C4-2B (cell line): ENCODE results near the gene BCL2L11.

Experiments
- ZFX ChIP-seq: fragments of 450-650 bp; IDR thresholded peaks from 2 replicates; pipeline ENCODE4 v1.6.1; 2017
- TF ChIP-seq, protein P1 (sequence below): fragments of 450-650 bp; conservative IDR thresholded peaks from 2 replicates; pipeline ENCODE4 v1.5.1; 2017; ENCODE audit warnings: mild to moderate bottlenecking

DNA sequence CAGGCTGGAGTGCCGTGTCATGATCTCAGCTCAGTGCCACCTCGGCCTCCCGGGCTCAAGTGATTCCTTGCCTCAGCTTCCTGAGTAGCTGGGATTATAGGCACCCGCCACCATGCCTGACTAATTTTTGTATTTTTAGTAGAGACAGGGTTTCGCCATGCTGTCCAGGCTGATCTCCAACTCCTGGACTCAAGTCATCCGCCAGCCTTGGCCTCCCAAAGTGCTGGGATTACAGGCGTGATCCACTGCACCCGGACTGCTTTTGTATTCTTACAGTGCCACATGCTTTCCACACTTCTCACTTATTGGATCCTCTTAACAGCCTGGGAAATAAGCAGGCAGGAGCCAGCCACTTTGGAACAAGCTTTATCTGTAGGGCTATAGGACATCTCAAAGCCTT is 25.3 kb upstream of the BCL2L11 start:
- TF ChIP-seq, protein P1, sequence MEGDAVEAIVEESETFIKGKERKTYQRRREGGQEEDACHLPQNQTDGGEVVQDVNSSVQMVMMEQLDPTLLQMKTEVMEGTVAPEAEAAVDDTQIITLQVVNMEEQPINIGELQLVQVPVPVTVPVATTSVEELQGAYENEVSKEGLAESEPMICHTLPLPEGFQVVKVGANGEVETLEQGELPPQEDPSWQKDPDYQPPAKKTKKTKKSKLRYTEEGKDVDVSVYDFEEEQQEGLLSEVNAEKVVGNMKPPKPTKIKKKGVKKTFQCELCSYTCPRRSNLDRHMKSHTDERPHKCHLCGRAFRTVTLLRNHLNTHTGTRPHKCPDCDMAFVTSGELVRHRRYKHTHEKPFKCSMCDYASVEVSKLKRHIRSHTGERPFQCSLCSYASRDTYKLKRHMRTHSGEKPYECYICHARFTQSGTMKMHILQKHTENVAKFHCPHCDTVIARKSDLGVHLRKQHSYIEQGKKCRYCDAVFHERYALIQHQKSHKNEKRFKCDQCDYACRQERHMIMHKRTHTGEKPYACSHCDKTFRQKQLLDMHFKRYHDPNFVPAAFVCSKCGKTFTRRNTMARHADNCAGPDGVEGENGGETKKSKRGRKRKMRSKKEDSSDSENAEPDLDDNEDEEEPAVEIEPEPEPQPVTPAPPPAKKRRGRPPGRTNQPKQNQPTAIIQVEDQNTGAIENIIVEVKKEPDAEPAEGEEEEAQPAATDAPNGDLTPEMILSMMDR = no peak
- no peak for TF ChIP-seq ZFX
